Cardiac fibroblast (primary cell): Measurements from ENCODE around the gene SLC43A1.
A peak's percentile ranks its signal among the peaks of the same experiment; 100 is the strongest.

Source experiments
- DNase-seq, 2 donors: peaks; one replicate each; pipeline versions ENCODE4 v3.0.0 to v3.0.0-alpha.2; 2010; ENCODE audit warnings: low read depth in 2 of 2
- H3K4me3 ChIP-seq, 2 donors: replicated peaks in 1 of 2; 1 replicate in 1 of 2; 2 replicates in 1 of 2; pipeline ENCODE4 v1.5.1; 2011; ENCODE audit warnings: low read depth in 2 of 2, low read length in 2 of 2, mild to moderate bottlenecking in 2 of 2, moderate library complexity in 1 of 2
- CTCF ChIP-seq: IDR thresholded peaks from one replicate; pipeline ENCODE4 v1.5.1; 2011; ENCODE audit warnings: low read depth, mild to moderate bottlenecking, low read length, inconsistent platforms

SLC43A1 gene

GRCh38 chr11:57499413-57499982 is 16.0 kb downstream of the SLC43A1 start:
- peak; percentile 87 to 98 for DNase-seq
- no peak for TF ChIP-seq CTCF
- H3K4me3 ChIP-seq = peak overlapping the region; percentile 13 to 43

- H3K4me3 ChIP-seq = no peak overlapping the region
- no peak for TF ChIP-seq CTCF
- no peak for DNase-seq
Observed at GRCh38 chr11:57498540-57498939, 17.0 kb downstream of the SLC43A1 start.

GRCh38 chr11:57497303-57498247 is 17.9 kb downstream of the SLC43A1 start:
- no peak for DNase-seq
- no peak for TF ChIP-seq CTCF
- H3K4me3 ChIP-seq = no peak overlapping the region

GRCh38 chr11:57496109-57496820 is 19.2 kb downstream of the SLC43A1 start:
- no peak for TF ChIP-seq CTCF
- no peak overlapping the region for H3K4me3 ChIP-seq
- no peak for DNase-seq

- TF ChIP-seq CTCF = peak; percentile 97
- DNase-seq = peak; percentile 44 to 50
- no peak overlapping the region for H3K4me3 ChIP-seq
Observed at GRCh38 chr11:57493507-57494503, 21.7 kb downstream of the SLC43A1 start.
